CD4-positive, alpha-beta T cell treated with Interferon gamma for 1 hour (primary cell): ENCODE data around the gene SLC39A11.
"Not testable (repeated sequence)": the region's sequence is repeated elsewhere in the genome, so short reads cannot be mapped to it uniquely, and the experiment has no call there.

ENCODE experiments used
- DNase-seq: peaks from one replicate; pipeline ENCODE4 v3.0.0-alpha.2; 2020

Gene SLC39A11

DNA sequence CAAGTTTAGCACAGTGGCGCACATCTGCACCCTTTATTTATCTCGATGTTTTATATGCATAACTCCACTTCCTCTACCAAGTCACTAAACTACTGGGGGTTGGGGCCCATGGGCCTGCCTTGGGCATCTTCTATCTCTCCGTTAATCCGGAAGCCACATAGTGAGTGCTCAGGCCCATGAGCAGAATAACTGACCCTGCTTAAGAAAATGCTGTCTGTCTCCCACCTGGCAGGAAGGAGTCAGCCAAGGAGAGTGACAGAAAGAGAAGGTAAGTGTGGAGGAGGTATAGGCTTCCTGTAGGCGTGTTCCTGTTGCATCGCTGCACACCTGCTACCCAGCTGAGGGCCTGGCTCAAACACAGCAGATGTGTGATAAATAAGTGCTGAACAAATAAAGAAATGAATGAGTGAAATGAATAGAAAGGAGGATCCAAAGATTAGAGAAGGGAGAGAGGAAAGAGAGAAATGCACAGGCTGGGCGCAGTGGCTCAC, 320.1 kb downstream of the SLC39A11 start:
- no peak for DNase-seq

DNA sequence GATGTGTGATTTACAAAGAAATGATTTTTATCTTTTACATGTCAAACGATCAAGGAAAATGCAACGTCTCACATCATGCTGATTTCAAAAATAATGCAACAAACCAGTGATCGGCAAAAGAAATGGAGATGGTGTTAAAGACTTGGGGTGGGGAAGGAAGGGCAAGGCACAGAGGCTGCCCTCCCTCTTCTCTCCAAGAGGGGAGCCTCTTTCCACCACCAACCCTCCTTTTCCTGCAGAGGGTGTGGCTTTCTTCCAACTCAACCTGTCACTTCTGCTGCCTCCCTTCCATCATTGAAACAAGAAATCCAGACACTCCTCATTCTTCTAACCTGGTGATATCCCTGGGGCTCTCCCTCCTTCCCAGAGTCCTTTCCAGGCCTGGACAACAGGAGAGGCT, 320.8 kb downstream of the SLC39A11 start:
- no peak for DNase-seq

DNA sequence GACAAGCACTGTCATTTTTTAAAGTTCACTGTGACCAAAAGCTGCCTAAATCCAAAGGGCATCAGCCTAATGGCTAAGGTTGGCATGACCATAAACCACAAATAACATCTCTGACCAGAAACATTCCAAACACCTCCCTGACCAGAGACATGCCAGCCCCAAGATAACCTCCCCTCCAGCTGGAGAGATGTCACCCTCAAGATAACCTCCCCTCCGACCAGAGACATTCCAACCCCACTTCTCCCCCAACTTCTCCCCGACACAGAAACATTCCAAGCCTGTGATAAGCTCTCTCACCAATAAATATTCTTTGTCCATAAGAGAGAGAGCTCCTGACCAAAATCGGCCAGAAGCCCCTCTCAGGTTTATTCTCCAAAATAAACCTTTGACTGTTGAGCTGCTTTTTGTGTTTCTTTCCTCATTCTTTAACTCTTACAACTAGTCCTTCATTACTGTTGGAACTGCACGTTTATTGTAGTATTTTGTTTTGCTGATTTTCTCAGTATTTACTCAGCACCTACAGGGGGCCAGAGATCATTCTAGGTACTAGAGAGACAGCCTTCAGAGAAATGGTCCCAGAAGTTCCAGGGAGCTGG, 325.6 kb downstream of the SLC39A11 start:
- DNase-seq: no peak

DNA sequence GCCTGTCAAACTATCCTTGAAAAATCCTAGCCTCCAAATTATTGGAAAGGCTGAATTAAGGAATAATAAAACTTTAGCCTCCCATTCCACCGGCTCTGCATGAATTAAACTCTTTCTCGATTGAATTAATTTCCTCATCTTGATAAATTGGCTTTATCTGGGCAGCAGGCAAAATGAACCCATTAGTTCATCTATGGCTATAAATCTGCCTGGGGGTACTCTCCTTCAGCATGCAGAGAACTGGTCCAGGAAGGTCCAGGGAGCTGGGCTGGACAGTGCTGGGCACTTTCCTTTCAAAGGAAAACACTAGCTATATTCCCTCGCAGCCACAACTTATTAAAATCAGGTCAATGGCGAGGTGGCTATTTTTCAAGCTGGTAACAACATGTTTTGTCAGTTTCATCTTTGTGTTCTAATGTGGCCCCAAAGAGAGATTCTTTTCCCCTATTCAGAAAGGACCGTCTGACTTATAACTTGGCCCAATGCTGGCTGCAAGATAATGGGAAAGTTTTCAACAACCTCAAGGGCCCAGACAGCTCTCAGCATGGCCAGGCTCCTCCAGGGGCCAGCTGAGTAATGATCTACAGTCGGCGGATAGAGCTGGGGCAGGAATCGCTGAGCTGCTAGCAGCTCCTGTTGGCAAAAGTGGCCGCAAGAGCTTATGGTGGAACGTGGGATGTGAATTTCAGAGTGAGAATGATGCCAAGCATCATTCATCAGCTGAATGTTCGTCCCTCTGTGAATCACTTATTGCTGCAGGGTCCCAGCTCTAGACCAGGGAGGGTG, 326.9 kb downstream of the SLC39A11 start:
- DNase-seq: no peak

DNA sequence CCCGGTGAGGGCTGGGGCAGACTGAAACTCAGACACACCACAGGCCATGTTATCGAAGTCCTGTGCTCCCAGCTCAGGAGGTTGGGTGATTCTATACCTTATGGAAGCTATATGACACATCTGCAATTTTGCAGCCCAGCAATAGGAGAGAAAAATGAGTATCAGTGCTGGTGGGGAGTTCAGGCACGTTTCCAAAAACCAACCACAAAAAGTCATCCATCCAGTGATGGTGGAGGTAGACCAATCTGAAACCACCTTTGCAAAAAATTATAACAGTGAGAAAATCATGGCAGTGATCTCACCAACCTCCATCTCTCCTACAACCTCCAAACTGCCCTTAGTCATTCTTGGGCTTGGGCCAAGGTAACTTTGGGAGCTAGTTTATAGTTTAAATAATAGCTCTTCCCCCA, 327.9 kb downstream of the SLC39A11 start:
- no peak for DNase-seq

DNA sequence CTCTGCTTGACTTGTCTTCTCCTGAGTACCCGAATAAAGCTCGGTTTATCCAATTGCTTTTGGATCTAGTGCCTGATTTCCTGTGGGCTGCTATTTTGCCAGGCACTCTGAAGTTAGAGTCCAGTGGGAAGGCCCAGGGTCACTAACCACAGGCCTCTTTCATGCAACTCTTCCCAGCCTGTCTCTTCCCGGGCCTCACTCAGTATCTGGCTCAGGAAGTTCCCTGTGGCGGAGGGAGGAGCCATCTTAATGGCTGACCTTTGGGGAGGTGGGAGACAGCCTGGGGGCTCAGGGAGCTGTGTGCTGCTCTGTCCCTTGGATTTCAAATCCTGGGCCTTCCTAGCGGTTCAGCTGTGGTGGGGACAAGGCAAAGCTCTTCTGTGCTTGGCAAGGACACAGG, 328.5 kb downstream of the SLC39A11 start:
- no peak for DNase-seq

DNA sequence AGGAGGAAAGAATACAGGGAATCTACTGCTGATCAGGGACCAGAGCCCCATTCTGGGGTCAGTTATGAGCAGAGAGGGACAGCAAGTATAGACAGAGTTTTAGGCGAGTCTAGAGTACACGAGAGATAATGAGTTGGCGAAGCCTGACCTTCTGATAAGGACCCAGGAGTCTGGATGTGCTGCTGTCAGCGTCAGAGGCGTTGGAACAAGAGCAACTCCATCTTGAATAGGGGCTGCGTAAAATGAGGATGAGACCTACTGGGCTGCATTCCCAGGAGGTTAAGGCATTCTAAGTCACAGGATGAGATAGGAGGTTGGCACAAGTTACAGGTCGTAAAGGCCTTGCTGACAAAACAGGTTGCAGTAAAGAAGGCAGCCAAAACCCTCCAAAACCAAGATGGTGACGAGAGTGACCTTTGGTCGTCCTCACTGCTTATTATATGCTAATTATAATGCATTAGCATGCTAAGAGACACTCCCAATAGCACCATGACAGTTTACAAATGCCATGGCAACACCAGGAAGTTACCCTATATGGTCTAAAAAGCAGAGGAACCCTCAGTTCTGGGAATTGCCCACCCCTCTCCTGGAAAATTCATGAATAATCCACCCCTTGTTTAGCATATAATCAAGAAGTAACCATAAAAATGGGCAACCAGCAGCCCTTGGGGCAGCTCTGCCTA, 330.5 kb downstream of the SLC39A11 start:
- DNase-seq: not testable (repeated sequence)

DNA sequence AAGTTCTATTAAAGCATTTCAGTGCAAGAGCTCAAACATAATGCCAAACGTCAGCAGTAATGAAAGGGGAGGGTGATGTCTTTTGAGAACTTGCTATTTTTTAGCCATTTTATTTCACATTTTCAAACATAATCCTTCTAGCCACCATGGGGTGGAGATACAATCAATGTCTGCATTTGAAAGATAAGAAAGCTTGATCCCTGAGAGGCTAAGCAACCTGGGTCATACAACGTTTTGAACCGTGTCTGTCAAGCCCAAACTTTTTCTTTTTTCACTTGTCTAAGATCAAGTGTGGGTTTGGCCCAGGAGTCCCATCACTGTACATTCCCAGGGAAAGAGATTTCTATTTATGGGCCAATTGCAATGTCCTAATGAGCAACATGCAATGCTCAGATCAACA, 331.1 kb downstream of the SLC39A11 start:
- DNase-seq: no peak

DNA sequence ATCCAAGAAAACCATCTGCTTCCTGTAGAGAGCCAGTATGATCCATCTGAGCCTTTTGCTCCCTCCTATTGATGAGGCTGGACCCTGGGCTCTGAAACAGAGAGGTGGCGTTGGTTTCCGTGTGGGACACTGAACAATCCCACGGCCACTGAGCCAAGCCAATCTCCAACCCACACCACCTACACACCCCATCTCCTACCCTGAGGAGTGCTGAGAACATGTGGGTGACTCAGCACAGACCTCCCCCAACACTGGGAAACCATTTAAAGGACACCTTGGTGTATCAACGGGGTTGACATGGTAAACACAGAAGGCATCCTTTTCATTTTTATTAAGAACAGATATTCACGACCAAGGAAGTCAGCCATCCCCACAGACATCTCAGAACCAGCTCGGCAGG, 332.1 kb downstream of the SLC39A11 start:
- no peak for DNase-seq

DNA sequence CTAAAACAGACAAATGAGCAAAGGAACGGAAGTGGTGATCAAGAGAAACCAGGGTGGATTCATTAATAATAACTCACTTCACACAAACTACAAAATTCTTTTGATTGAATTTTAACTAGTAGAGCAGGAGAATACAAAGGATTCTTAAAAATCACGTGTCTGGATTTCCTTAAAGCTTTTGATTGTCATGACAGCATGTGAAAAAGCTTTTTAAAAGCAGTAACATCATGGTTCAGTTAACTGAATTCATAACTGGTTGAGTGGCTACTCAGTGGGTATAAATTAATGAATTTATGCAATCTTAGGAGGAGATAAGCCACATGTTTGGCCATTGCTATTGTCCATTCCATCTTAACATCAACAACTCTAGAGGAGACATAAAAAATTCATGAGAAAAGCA, 333.2 kb downstream of the SLC39A11 start:
- no peak for DNase-seq

DNA sequence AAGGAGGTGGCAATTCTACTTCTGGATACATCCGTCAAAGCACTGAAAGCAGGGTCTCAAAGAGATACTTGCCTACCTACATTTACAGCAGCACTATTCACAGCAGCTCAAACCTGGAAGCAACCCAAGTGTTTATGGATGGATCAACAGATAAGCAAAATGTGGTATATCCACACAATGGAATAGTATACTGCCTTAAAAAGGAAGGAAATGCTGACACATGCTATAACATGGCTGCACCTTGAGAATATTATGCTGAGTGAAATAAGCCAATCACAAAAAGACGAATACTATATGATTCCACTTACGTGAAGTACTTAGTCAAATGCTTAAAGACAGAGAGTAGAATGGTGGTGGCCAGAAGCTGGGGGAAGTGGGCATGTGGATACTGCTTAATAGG, 336.2 kb downstream of the SLC39A11 start:
- DNase-seq: no peak

DNA sequence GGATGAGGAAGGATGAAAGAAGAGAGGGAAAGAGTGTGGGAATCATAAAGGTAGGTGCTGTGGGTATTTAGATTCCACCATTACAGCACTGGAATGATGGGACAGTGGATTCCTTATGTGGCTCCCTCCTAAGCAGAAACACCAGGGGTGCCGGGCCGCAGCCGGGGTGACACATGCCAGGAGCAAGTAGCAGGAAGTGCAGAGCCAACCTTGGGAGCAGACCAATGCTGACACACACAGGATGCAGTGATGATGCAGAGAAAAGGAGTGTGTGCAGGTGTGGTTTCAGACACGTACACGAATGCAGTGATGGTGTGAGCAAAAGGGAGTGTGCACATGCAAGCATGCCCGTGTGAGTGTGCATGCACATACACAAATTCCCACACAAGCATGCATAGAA, 338.0 kb downstream of the SLC39A11 start:
- no peak for DNase-seq

DNA sequence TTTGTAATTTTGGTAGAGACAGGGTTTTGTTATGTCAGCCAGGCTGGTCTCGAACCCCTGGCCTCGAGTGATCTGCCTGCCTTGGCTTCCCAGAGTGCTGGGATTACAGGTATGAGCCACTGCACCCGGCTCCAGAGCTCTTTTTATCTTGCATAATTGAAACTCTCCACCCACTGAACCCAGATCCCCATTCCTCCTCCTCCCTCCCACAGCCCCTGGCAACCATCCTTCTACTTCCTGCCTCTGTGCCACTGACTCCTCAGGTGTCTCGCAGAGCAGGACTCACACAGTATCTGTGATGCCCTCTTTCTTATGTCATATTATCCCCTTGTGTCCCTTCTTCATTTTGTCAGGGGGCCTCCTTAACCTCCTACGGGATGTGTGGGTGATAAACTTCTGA, 340.7 kb downstream of the SLC39A11 start:
- DNase-seq: no peak

DNA sequence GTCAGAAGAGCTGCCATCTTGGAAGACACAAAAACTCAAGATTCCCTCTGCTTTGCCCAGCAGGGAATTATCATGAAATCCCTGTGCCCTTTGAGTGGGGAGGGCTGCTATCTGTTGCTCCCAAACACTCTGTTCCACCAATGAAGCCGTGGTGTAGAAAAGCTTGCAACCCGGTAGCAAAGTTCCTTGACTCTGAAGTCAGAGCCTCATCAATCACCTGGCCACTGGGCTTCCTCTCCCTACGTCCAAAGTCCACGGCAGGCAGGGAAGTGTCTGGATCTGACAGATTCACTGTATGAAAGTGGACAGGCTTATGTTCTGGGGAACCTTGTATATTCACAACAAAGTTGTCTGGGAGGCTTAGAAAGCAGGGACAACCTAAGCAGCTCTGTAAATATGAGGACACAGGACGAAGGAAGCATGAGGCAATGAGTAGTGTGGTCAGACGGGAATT, 343.3 kb downstream of the SLC39A11 start:
- DNase-seq: no peak

DNA sequence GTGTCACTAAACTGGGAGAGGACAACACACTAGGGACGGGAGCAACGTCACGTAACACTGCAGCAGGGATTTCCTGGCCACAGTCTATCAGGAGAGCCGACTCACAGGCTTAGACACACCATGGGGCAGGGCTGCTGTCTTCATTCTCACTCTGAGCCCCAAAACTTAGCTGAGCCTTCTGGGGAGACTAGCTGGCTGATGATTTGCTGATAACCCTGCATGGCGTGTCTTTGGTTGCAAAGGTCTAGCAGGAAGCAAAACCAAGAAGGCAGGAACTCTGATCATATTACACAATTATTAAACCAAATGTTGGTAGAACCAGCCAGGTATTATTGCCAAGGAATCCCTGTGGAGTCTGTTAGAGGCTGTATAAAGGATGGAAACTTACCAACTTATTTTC, 345.0 kb downstream of the SLC39A11 start:
- DNase-seq: no peak

DNA sequence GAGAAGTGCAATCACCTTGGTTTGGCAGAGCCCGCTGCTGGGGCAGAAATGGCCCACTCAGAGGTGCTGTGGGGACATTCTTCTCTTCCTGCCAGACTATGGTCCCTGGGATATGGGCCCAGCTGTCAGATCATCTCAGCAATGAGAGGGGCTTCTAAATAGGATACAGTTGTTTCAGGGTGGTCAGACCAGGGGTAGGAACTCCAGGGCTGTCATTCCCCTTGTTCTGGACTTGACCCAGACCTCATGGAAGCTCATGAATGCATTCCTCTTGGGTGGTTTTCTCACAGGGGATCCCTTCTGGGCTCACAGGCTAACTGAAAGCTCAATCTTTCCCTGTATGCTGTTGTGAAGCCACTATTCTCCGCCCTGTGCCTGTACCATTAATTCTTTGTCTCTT, 347.2 kb downstream of the SLC39A11 start:
- DNase-seq: no peak

DNA sequence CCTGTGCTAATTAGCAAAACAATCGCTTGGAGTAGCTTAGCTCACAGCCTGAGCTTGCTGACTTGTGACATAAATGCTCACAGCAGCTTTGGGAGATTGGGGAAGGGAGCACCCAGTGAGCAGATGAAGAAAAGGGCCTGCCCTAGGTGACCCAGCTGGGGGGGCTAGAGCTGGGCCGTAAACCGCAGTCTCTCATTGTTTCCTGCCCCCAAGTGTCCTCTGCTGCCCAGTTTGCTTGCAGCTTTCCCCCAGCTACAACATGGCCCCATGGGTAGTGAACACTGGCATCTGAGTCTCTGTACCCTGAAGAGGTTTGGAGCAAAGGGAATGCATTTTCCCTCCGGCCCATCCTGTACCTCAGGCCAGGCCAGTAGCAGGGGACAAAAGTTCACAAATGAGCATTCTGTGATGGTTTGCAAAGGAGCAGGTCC, 349.4 kb downstream of the SLC39A11 start:
- DNase-seq: no peak

DNA sequence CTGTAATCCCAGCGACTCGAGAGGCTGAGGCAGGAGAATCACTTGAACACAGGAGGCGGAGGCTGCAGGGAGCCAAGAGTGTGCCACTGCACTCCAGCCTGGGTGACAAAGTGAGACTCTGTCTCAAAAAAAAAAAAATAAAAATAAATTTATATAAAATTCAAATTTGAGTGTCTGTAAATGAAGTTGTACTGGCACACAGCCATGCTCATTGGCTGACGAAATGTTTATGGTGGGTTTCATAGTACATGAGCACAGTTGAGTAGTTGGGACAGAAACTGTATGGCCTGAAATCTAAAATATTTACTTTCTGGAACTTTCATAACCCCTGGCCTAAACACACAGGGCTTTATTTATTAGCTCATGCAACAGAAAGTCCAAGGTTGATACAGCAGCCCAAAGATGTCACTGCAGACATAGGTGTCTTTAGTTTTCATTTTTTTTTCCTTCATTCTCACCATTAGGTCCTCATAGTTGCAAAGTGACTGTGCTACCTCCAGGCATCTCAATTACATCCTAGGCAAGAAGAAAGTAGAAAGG, 355.3 kb downstream of the SLC39A11 start:
- DNase-seq: no peak

DNA sequence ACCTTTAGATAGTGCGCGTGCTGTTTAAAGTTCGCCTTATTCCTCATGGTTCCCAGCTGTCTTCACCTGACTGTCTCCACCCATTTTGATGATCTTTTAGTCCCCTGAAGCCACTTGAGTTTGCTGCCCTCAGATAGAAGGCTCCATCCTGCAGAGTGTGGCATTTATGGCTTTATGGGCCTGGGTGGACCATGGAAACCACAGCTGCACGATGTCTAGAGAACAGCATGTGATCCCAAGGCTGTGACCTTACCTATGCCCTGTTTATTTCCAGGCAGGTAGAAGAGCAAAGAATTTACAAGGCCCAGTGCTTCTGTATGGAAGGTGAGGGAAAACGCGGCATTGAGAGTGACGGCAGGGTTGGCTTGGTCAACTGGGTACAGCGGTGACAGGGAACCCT, 356.9 kb downstream of the SLC39A11 start:
- DNase-seq: no peak

DNA sequence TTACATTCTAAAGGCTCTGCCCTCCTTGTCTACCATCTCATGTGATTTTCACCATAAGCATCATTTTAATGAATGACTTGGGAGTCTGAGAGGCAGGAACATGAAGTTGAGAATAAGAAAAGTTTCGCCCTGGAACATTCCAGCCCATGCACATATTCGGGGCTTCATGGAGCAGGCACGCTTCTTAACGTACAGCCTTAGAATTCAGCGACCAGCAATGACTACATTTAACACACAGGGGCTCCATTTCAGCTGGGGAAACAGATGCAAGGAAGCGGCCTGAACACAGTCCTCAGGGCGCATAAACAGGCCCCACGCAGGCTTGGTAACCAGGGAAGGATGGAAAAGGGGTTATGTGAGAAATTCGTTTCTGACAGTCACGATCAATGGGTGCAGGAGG, 357.4 kb downstream of the SLC39A11 start:
- DNase-seq: no peak

DNA sequence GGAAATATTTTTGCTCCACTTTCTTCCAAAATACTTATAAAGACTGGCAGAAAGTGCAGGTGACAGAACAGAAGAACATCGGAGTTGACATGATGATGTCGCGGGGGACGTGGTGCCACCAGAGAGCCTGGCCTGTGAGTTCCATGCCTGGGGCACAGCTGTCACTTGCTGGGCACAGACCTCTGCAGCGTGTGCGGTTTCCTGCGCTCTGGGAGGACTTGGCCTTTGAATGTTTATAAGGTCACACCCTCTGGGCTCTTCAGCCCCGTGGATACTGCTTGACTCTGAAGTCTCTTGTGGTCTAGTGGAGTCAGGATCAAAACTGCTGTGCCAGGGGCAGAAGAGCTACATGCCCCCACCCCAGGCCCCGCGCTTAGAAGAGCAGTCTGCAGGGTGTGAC, 357.9 kb downstream of the SLC39A11 start:
- DNase-seq: no peak

DNA sequence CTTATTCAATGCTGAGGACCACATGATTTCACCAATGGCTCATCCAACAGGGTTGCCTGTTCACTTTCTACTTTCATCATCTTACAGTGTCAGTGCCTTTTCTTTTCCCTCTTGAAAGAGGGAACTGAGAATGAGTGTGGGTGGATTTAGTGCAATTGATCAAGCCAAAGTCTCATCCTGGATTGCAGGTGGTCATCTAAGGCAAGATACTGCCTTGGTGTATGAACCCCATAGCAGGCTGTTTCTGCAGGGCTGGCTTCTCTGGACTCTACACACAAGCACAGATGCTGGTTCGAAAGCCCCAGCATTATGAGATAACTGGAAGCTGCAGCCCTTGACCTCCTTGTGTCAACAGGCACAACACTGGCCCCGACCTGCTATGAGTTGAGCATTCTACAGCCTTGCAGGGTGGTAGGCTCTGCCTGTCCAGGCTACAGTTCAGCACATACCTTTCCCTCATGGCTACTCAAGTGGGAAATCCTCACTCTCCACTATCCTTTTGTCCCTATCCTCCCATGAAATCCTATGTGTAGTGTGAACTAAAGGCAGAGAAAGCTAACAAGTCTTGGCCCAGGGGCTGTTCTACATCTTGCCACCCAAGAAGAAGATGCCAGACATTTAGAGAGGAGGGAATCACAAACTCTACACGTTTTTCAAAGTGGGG, 358.7 kb downstream of the SLC39A11 start:
- no peak for DNase-seq
